Caco-2 (cell line): ENCODE measurements around the gene ERI2. TPM values are rescaled to one million over a fixed set of nuclear protein-coding genes. Genes with fewer than 3 reads are reported as not detected.

Experiments used
- BruUV-seq: library from RNA; stranded (reverse); fragments of 400-500 nt; replicated peaks from 2 replicates; lab custom pipeline; 2021; lab: Mats Ljungman, UMichigan
- CTCF ChIA-PET: fragments of 300-600 bp; sonication (Branson Sonifier 250); formaldehyde crosslinking; loops from one replicate; lab custom pipeline; 2022; ENCODE audit warnings: antibody characterized with exemption; lab: Charles Lee
- POLR2A ChIA-PET: fragments of 300-600 bp; sonication (Branson Sonifier 250); formaldehyde crosslinking; loops from one replicate; lab custom pipeline; 2022; ENCODE audit warnings: antibody characterized with exemption; lab: Charles Lee
- DNase-seq, 2 experiments: peaks; one replicate each; pipeline versions ENCODE4 v3.0.0 to v3.0.0-alpha.2; 2020 to 2022
- H3K27me3 ChIP-seq: replicated peaks from 2 replicates; pipeline ENCODE4 v1.6.0; 2011; ENCODE audit warnings: low read length; ENCODE audit not compliant: control insufficient read depth, insufficient read depth
- H3K36me3 ChIP-seq: 2 replicates; pipeline ENCODE4 v1.5.1; 2011; ENCODE audit warnings: low read length; ENCODE audit not compliant: control insufficient read depth, insufficient read depth
- H3K4me1 ChIP-seq: fragments of 250-450 bp; sonication (Bioruptor Pico); 2 replicates; pipeline ENCODE4 v1.5.1; 2020; ENCODE audit warnings: mild to moderate bottlenecking
- H3K4me3 ChIP-seq: 2 replicates; pipeline ENCODE4 v1.5.1; 2011; ENCODE audit warnings: low read depth, mild to moderate bottlenecking, control low read depth, low read length
- H3K9me3 ChIP-seq: fragments of 250-450 bp; sonication (Bioruptor Pico); 2 replicates; pipeline ENCODE4 v1.5.1; 2020; ENCODE audit warnings: mild to moderate bottlenecking, moderate library complexity
- H3K27ac Mint-ChIP-seq: one replicate; pipeline ENCODE4 v1.8.0; 2022; ENCODE audit warnings: mixed read lengths; ENCODE audit not compliant: unreplicated experiment
- H3K27me3 Mint-ChIP-seq: one replicate; pipeline ENCODE4 v1.8.0; 2022; ENCODE audit warnings: mixed read lengths; ENCODE audit not compliant: insufficient read depth, unreplicated experiment
- H3K36me3 Mint-ChIP-seq: one replicate; pipeline ENCODE4 v1.8.0; 2022; ENCODE audit warnings: mild to moderate bottlenecking, mixed read lengths; ENCODE audit not compliant: insufficient read depth, unreplicated experiment
- H3K4me1 Mint-ChIP-seq: one replicate; pipeline ENCODE4 v1.8.0; 2022; ENCODE audit warnings: low read depth, mixed read lengths; ENCODE audit not compliant: unreplicated experiment
- H3K4me3 Mint-ChIP-seq: one replicate; pipeline ENCODE4 v1.8.0; 2022; ENCODE audit warnings: mild to moderate bottlenecking, moderate library complexity, mixed read lengths; ENCODE audit not compliant: unreplicated experiment
- H3K9me3 Mint-ChIP-seq: one replicate; pipeline ENCODE4 v1.8.0; 2022; ENCODE audit warnings: mixed read lengths; ENCODE audit not compliant: unreplicated experiment
- intact Hi-C: fragments of 100-400 bp; cut with micrococcal nuclease; formaldehyde crosslinking; loops from one replicate; pipeline ENCODE4 v1.10.0; 2022; ENCODE audit not compliant: unreplicated experiment
- total RNA-seq: library from RNA; stranded (reverse); gene quantifications from 2 replicates; pipeline ENCODE4 v1.2.3, GENCODE V29; 2022
- TF ChIP-seq, protein P1 (sequence below), 2 experiments: fragments of 200-600 bp in 1 of 2; IDR thresholded peaks; 1 replicate in 1 of 2; 2 replicates in 1 of 2; pipeline versions ENCODE4 v1.5.1 to v1.8.0; 2011 to 2022; ENCODE audit warnings: antibody characterized with exemption in 1 of 2, control low read depth in 1 of 2, inconsistent platforms in 1 of 2, low read depth in 1 of 2, low read length in 1 of 2, mild to moderate bottlenecking in 1 of 2, moderate library complexity in 1 of 2; ENCODE audit not compliant: insufficient read depth in 1 of 2, severe bottlenecking in 1 of 2, unreplicated experiment in 1 of 2

Gene ERI2
- total RNA-seq, 1 experiment from 2014 or later = 24.6 TPM

DNA sequence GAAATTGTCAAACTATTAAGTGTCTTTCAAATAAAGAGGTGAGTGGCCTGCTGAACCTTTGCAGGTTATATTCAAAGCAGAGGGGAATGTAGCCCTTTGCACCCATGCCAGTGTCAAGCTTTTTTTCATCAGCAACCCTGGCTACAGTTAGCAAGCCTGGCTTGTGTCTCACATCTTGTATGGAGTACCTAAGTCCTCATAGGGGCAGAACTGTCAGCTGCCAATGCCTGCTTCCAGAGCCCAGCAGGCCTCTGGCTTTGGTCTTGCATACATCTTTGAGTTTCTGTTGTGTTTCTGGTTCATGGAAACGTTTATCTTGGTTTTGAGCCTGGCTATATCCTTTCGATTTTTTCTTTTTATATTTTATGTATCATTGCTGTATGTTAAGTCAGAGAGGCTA is 26.8 kb upstream of the ERI2 start:
- POLR2A ChIA-PET = no interaction called here
- H3K36me3 Mint-ChIP-seq = no peaks in the 10 kb centered on the region
- Histone ChIP-seq H3K4me1 (no peaks in the 10 kb centered on the region), H3K9me3 (no peaks in the 10 kb centered on the region), H3K36me3 (no peaks in the 10 kb centered on the region), H3K27me3 (no peaks in the 10 kb centered on the region), H3K4me3 (no peak overlapping the region)
- no TSS peak for BruUV-seq
- no peak for DNase-seq
- no peaks in the 10 kb centered on the region for H3K4me1 Mint-ChIP-seq
- intact Hi-C loops = no loop called here
- TF ChIP-seq, protein P1, sequence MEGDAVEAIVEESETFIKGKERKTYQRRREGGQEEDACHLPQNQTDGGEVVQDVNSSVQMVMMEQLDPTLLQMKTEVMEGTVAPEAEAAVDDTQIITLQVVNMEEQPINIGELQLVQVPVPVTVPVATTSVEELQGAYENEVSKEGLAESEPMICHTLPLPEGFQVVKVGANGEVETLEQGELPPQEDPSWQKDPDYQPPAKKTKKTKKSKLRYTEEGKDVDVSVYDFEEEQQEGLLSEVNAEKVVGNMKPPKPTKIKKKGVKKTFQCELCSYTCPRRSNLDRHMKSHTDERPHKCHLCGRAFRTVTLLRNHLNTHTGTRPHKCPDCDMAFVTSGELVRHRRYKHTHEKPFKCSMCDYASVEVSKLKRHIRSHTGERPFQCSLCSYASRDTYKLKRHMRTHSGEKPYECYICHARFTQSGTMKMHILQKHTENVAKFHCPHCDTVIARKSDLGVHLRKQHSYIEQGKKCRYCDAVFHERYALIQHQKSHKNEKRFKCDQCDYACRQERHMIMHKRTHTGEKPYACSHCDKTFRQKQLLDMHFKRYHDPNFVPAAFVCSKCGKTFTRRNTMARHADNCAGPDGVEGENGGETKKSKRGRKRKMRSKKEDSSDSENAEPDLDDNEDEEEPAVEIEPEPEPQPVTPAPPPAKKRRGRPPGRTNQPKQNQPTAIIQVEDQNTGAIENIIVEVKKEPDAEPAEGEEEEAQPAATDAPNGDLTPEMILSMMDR (IDR thresholded peaks at IDR 0.05; ENCODE audit: insufficient read depth in 1 of 2, low read depth in 1 of 2, low read length in 1 of 2, severe bottlenecking in 1 of 2, unreplicated experiment in 1 of 2) = no peak
- H3K27ac Mint-ChIP-seq = no peak overlapping the region
- H3K9me3 Mint-ChIP-seq = peaks cover 16% of the 10 kb centered on the region
- CTCF ChIA-PET = no interaction called here
- H3K27me3 Mint-ChIP-seq = no peaks in the 10 kb centered on the region
- H3K4me3 Mint-ChIP-seq = no peak overlapping the region

- intact Hi-C loops = no loop called here
- H3K27me3 ChIP-seq = no peaks in the 10 kb centered on the region
- H3K4me3 ChIP-seq = no peak overlapping the region
- H3K9me3 ChIP-seq = no peaks in the 10 kb centered on the region
- Mint-ChIP-seq H3K36me3 (no peaks in the 10 kb centered on the region), H3K4me3 (no peak overlapping the region), H3K27ac (no peak overlapping the region), H3K27me3 (no peaks in the 10 kb centered on the region), H3K9me3 (no peaks in the 10 kb centered on the region), H3K4me1 (no peaks in the 10 kb centered on the region)
- H3K4me1 ChIP-seq = no peaks in the 10 kb centered on the region
- H3K36me3 ChIP-seq = no peaks in the 10 kb centered on the region
- ChIA-PET POLR2A (no interaction called here), CTCF (no interaction called here)
- BruUV-seq = no TSS peak
- no peak for DNase-seq
- TF ChIP-seq, protein P1 (IDR thresholded peaks at IDR 0.05; ENCODE audit: insufficient read depth in 1 of 2, low read depth in 1 of 2, low read length in 1 of 2, severe bottlenecking in 1 of 2, unreplicated experiment in 1 of 2) = no peak
Measured at GRCh38 chr16:20830372-20830771, 24.1 kb upstream of the ERI2 start.

DNA sequence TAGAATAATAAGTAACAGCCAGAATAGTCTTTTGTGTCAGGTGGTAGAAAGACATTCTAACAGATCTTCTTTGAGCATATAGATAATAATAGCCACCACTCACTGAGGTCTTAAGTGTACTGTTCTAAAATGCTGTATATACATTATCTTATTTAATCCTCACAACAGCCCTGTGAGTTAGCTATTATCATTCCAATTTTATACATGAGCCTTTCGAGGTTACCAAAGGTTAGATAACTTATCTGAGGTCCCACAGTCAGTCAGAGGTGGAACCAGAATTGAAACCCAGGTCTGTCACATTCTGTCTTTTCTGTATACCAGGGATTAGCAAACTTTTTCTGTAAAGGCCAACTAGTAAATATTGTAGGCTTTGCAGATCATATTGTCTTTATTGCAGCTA is 23.3 kb upstream of the ERI2 start:
- intact Hi-C loops = no loop called here
- Mint-ChIP-seq H3K9me3 (no peaks in the 10 kb centered on the region), H3K4me3 (no peak overlapping the region), H3K27me3 (no peaks in the 10 kb centered on the region), H3K36me3 (no peaks in the 10 kb centered on the region), H3K27ac (no peak overlapping the region), H3K4me1 (no peaks in the 10 kb centered on the region)
- Histone ChIP-seq H3K9me3 (no peaks in the 10 kb centered on the region), H3K36me3 (no peaks in the 10 kb centered on the region), H3K4me3 (no peak overlapping the region), H3K27me3 (no peaks in the 10 kb centered on the region), H3K4me1 (no peaks in the 10 kb centered on the region)
- TF ChIP-seq, protein P1 (IDR thresholded peaks at IDR 0.05; ENCODE audit: insufficient read depth in 1 of 2, low read depth in 1 of 2, low read length in 1 of 2, severe bottlenecking in 1 of 2, unreplicated experiment in 1 of 2) = no peak
- ChIA-PET CTCF (no interaction called here), POLR2A (no interaction called here)
- BruUV-seq = no TSS peak
- DNase-seq = no peak
